A549 (cell line): Measurements from ENCODE around the gene NTNG1.

Source experiments
- ESRRA ChIP-seq: fragments of 150-350 bp; IDR thresholded peaks from 2 replicates; pipeline ENCODE4 v1.6.1; 2014; ENCODE audit warnings: mild to moderate bottlenecking, low read length, borderline replicate concordance
- KDM1A ChIP-seq: fragments of 200-600 bp; sonication (generic); IDR thresholded peaks from 2 replicates; pipeline ENCODE4 v1.6.1; 2016; ENCODE audit warnings: low read depth, mild to moderate bottlenecking
- MYC ChIP-seq: IDR thresholded peaks from 2 replicates; pipeline ENCODE4 v1.6.1; 2012; ENCODE audit warnings: mild to moderate bottlenecking, inconsistent platforms, low read length, improper control_type of control experiment, borderline replicate concordance
- POLR2A ChIP-seq: IDR thresholded peaks from 2 replicates; pipeline ENCODE4 v1.6.1; 2012; ENCODE audit warnings: mild to moderate bottlenecking, low read length
- RNF2 ChIP-seq: fragments of 200-600 bp; sonication (generic); IDR thresholded peaks from 2 replicates; pipeline ENCODE4 v1.6.1; 2016; ENCODE audit warnings: low read depth, mild to moderate bottlenecking, antibody characterized with exemption, moderate library complexity, borderline replicate concordance
- SMC3 ChIP-seq: fragments of >200 bp; sonication (Bioruptor Twin); formaldehyde crosslinking; IDR thresholded peaks from 3 replicates; pipeline ENCODE4 v1.6.1; 2018; ENCODE audit warnings: inconsistent platforms
- TF ChIP-seq, protein P1 (sequence below): fragments of >200 bp; sonication (Bioruptor Twin); formaldehyde crosslinking; IDR thresholded peaks from 3 replicates; pipeline ENCODE4 v1.5.1; 2016

DNA sequence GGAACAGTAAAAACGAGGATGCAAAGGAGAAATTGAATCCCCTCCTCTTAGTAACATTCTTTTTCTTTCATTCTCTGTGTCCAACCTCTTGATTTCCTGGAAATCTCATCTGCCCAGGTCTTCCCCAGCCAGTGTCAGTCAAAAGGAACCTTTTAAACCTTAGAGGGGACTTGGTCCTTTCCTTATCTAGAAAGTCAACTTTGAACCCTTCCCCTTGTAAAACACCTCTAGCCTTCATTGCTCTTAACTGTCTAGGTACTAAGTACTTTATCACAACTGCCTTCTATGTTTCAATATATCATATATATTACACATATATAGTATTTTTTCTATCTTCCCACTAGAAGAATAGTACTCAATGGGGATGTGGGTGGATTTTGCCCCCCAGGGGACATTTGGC lies 282.1 kb downstream of the NTNG1 start:
- TF ChIP-seq RNF2 (no peak), SMC3 (no peak), ESRRA (no peak), POLR2A (no peak), MYC (no peak), KDM1A (no peak)
- TF ChIP-seq, protein P1, sequence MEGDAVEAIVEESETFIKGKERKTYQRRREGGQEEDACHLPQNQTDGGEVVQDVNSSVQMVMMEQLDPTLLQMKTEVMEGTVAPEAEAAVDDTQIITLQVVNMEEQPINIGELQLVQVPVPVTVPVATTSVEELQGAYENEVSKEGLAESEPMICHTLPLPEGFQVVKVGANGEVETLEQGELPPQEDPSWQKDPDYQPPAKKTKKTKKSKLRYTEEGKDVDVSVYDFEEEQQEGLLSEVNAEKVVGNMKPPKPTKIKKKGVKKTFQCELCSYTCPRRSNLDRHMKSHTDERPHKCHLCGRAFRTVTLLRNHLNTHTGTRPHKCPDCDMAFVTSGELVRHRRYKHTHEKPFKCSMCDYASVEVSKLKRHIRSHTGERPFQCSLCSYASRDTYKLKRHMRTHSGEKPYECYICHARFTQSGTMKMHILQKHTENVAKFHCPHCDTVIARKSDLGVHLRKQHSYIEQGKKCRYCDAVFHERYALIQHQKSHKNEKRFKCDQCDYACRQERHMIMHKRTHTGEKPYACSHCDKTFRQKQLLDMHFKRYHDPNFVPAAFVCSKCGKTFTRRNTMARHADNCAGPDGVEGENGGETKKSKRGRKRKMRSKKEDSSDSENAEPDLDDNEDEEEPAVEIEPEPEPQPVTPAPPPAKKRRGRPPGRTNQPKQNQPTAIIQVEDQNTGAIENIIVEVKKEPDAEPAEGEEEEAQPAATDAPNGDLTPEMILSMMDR = no peak
